T-helper 2 cell treated with Interferon-gamma antibody and Interleukin-4, amounts not matched to agents 100 ng/mL and 5 ng/mL, for 36 hours (primary cell): ENCODE results near the gene CANT1. TPM values are rescaled to one million over a fixed set of nuclear protein-coding genes. Genes with fewer than 3 reads are reported as not detected.
"Not testable (repeated sequence)": the region's sequence is repeated elsewhere in the genome, so short reads cannot be mapped to it uniquely, and the experiment has no call there.

Experiments
- intact Hi-C: fragments of 100-400 bp; cut with micrococcal nuclease; formaldehyde crosslinking; loops from one replicate; pipeline ENCODE4 v1.15.1; 2023
- total RNA-seq: library from RNA; stranded (reverse); gene quantifications from 2 replicates; pipeline ENCODE4 v1.2.3, GENCODE V29; 2022

CANT1 gene
- total RNA-seq, 1 donor from 2014 or later, result 69.5 TPM

DNA sequence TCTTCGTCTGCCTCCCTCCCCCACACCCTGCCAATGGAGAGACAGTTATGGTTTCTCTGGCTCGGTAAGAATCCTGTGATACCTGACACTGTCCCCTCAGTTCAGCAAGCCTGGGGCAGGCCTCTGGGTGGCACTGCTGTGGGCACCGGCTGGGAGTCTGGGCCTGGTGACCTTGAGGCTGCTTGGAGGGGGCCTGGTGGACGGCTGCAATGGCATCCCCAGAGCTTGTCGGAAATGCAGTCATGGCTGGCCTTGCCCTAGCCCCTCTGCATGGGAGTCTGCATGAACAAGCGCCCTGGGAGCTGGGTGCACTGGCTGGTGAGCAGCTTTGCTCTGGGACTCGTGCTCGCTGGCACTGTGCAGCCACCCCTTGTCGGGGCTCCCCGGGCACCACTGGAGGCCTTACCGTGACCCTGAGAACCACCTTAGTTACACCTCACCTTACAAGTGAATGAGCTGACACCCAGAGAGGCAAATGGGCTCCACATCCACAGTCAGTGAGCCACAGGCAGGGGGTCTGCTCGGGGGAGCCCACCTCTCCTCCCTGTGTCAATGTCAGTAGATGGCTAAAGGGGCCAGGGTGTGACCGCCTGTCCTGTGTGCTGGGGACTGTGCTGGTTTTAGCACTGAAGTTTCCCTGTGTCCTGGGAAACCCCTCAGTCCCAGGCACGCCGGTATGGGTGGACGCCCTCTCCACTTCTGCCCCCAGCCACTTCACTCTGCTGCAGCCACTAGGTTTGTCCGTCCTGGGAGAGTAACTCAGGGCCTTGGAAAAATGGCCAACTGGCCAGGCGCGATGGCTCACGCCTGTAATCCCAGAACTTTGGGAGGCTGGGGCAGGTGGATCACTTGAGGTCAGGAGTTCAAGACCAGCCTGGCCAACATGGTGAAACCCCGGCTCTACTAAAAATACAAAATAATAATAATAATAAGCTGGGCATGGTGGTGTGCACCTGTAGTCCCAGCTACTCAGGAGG is 31.3 kb downstream of the CANT1 start:
- intact Hi-C loops, result no loop called here

GRCh38 chr17:78977681-78977943 is 32.0 kb downstream of the CANT1 start:
- intact Hi-C loops, result no loop called here

- intact Hi-C loops, result no loop called here
Observed at GRCh38 chr17:78976907-78977680, 32.5 kb downstream of the CANT1 start.

DNA sequence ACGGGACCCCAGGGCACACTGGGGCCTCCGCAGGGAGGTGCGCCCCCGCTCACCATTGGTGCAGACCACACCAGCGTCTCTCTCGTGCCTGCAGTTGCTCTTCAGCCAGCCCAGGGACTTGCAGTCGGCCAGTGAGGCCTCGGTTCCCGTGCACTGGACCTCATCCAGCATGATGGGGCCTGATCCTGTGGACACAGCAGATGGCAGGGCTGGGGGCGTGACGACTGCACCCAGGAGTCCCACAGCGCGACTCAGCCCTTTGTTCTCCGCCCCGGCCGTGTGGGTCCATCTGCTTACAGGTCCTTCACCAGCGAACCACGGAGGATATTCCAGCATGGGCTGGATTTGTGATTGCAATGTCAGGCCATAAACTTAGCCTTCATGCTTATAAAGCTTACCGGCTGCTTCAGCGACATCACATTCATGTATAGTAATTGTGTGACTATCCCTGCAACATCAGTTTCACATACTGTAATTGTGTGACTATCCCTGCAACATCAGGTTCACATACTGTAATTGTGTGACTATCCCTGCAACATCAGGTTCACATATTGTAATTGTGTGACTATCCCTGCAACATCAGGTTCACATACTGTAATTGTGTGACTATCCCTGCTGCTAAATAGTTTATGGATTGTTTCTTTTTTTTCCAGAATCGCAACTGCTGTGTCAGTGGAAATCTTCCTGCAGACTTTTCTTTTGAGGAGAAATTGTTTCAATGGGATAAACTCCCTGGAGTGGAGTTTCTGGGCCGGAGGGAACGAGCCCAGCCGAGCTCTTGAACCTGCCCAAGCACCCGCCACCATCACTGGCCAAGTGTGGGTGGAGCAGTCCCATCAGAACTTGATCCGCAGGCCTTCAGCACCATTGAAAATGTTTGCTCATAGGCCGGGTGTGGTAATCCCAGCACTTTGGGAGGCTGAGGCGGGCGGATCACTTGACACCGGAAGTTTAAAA is 34.7 kb downstream of the CANT1 start:
- intact Hi-C loops, result loop anchor here (1.0 kb wide), 1 partner anchor 110 kb away; no protein-coding TSS in a partner anchor

DNA sequence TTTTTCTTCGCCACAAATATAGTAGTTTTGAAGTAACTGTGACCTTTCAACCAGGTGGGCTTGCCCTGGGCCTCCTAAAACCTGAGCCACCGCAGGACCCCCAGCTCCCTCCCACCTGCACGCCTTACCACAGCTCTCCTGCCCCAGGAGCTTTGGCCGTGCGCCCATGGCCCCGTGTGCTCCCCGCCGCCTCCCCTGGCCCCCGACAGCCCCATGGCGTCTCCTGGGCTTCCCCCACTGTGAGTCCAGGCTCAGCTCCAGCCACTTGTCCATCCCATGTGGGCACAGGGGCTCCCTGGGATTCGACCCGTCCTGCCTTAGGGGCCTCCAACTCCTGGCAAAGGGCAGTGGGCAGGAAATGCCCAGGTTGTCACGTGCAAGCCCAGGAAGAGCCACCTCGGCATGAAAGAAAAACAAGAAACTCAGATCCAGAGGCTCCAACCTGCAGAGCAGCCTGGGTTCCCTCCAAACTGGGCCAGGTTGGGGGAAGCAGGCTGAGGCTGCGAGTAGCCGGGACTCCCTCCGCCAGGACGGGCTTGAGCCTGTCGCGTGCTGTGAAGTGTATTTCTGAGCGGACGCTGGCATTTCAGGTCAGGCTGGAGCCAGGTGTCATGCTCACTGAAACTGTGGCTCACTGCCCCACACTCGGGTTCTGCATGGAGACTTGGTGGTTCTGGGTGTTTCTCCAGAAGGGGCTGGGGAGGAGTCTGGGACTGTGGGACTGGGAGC is 35.6 kb downstream of the CANT1 start:
- intact Hi-C loops, result no loop called here

GRCh38 chr17:78973196-78973595 is 36.4 kb downstream of the CANT1 start:
- intact Hi-C loops, result no loop called here

DNA sequence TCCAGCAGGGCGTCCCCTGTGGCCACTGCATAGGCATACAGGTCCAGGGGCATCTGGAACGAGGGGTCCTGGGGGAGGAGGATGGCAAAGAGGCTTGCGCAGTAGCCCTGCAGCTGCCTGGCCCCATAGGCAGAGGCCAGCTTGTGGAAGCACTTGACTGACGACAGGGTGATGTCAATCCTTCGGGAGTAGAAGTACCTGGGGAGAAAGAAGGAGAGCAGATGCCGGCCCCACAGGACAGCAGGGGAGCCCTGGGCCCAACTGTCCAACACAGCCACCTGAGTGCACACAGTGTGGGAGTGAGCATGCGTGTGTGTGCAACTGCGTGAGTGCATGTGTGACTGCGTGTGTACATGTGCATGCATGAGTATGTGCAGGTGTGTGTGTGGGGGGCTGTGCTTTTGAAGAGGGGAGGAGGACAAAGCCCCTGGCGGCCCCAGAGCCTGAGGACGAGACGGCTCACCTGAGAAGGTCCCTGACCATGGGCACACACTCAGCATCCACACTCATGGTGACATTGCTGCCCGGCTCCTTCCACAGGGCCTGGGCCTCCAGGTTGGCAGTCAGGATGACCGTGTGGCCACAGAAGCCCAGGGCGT is 37.0 kb downstream of the CANT1 start:
- intact Hi-C loops, result no loop called here

DNA sequence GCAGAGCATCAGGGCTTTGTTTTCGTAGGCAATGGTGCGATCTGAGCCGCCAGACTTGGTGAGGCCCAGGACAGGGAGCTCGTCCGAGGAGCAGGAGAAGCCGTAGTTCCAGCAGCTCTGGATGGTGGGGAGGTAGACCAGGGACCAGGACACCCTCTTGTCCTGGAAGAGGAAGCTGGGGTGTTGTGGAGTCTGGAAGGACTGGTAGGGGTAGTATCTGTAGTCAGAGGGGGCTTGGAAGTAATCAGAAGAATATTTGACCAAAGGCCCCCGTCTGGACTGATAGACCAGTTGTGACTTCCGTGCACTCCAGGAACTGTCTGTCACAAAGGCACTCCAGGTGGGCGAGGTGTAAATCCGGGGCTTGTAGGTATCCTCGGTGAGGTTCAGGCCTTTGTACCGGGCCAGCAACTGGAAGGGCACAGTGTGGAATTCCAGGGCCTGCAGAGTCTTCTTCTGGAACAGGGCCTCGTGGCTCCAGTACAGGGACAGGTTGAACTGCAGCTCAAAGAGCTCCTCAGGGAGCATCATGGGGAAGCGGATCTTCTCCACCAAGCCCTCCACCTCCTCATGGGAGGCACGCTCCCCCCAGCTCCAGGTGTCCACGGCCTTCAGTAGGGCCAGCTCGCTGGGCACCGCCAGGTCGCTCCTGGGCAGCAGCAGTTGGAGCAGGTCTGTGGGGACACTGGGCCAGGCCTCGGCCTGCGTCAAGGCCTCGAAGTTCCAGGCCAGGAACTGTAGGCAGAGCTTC is 37.6 kb downstream of the CANT1 start:
- intact Hi-C loops, result loop anchor here (1.0 kb wide), 1 partner anchor 107 kb away; no protein-coding TSS in a partner anchor

DNA sequence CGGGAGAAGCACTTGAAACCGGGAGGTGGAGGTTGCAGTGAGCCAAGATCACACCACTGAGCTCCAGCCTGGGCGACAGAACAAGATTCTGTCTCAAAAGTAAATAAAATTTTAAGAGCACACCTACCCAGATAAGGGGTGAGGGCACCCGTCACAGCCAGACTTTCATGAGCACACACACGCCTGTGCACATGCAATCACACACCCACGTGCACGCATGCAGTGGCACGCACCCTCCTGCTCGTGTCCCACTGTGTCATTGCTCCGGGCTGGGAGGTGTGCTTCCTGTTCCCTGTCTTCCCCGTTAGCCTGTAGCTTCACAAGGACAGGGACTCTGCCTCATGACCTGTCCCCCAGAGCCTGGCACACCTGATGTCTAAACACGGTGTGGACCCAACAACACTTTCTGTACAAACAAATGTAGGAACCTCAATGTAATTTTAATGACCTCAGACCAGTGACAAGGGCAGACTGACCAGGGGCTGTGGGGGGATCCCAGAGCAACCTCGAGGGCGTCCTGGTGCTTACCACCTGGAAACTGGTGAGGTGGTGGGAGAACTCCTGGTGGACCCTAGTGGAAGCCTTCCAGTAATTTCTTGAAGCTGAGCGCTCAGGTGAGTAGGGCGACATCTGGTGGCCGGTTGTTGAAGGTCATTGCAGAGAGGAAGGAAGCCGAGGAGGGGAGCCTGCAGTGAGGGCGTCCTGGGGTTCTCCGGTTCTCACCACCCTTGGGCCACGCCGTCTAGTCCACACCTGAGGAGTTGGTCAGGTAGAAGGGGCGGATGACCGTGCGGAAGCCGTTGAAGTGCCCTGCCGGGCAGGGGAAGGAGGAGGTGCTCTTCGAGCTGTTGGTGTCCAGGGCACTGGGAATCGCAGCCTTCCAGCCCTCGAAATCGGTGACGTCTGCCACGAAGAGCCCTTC is 38.5 kb downstream of the CANT1 start:
- intact Hi-C loops, result loop anchor here (1.0 kb wide), 1 partner anchor 106 kb away; no protein-coding TSS in a partner anchor

- intact Hi-C loops, result no loop called here
Observed at GRCh38 chr17:78969865-78970264, 39.7 kb downstream of the CANT1 start.

DNA sequence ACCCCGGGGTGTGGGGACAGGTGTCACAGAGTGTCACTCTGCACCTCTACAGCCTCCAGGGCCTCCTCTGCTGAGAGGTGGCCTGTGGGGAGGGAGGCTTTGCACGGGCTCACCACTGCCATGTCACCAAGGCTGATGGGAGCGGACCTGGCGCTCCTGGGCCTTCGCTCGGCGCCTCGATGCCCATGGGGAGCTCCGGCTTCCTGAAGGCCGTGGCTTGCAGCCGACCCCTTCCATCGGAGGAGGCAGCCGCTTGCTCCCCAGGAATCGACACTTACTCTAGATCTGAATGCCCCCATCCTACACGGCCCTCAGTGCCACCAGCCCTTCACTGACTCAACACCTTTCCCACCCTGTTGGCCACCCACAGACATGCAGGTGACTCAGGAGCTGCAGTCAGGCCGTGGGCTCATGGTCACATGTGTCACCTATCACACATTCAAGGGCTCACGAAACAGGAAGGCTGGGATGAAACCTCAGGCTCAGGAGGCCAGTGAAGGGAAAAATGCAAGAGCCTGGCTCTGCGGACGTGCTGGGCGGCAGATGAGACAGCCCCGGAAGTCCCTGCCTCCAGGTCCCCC is 41.7 kb downstream of the CANT1 start:
- intact Hi-C loops, result no loop called here

DNA sequence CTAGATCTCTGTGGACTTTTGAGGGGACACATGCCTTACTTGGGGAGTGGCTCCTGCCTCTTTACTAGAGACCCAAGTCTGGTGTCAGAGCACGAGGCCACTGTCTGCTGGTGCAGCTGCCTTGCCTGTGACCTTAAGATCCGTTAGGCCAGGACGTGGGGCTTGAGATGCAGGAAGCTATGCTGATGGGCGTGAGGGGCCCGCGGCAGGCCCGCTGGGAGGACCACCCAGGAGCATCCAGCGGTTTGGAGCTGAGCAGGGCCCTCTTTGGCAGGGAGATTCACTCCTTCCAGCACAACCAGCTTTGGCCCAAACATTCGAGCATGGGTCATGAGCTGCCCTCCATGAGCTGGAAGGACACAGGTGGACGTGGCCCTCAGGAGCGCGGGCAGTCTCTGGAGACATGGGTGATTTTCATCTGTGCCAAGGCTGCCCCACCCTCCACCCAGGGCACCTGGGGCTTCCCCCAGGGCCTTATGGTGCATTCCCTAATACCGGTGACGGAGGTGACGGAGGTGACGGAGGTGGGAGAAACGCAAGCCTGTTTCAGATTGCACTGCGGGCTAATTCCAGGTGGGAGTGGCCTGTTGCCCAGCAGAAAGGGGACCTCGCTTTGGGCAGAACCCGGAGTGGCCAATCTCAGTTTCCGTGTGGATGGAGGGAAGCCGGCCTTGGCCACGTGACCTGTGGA is 42.5 kb downstream of the CANT1 start:
- intact Hi-C loops, result no loop called here

DNA sequence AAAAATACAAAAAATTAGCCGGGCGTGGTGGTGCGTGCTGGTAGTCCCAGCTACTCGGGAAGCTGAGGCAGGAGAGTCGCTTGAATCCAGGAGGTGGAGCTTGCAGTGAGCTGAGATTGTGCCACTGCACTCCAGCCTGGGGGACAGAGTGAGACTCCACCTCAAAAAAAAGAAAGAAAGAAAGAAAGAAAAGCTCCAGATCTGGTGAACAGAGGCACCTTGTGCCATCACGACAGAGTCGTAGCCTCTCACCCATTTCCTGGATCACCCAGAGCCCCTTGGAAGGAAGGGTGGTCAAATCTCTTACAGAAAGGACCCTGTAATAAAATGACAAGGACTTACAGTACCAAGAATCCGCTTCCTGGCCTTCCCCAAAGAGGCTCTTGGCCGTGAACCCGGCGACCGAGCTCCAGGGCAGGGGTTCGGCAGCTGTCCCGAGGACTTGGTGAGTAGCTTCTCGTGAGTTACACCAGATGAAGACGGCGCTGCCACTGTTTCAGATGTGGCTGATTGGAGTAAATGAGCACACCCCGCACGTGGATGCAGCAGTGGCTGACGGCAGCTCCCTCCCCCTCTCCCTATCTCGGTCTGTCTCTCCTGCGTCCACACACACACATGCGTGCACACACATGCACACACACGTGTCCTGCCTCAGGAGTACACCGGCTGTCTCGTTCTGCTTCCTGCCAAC is 43.3 kb downstream of the CANT1 start:
- intact Hi-C loops, result no loop called here

DNA sequence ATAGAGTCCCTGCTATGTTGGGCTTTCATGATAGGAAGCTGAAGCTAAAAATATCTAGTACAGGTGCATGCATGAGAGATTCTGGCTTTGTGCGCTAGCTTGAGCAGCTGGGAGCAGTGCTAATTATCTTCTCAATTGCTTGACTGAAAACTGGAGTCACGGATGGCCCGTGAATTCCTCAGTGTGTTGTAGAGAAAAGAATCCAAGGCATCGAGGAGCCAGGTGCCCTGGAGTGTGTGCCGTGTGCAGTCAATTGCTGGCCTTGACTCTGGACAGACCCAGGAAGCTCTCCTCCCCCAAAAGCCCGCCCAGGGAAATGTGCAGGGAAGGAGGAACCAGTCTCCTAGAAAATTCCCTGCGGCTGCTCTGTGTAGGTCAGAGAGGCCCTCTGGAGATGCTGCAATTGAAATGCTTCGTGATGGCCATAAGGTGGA is 44.1 kb downstream of the CANT1 start:
- intact Hi-C loops, result no loop called here

GRCh38 chr17:78963378-78963777 is 46.2 kb downstream of the CANT1 start:
- intact Hi-C loops, result no loop called here

DNA sequence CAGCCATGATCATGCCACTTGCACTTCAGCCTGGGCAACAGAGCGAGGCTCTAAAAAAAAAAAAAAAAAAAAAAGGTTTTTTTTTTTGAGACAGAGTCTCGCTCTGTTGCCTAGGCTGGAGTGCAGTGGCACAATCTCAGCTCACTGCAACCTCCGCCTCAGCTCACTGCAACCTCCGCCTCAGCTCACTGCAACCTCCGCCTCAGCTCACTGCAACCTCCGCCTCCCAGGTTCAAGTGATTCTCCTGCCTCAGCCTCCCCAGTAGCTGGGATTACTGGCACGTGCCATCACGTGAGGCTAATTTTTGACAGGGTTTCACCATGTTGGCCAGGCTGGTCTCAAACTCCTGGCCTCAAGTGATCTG is 46.6 kb downstream of the CANT1 start:
- intact Hi-C loops, result not testable (repeated sequence)
